Left lung (tissue), 10 donors: ENCODE data around the gene FKTN. TPM values are rescaled to one million over a fixed set of nuclear protein-coding genes. Genes with fewer than 3 reads are reported as not detected.

ENCODE experiments used
- ATAC-seq: fragments of 200-7000 bp; cut with Tn5 transposase; one replicate; pipeline ENCODE4 v1.9.1; 2020; ENCODE audit warnings: moderate library complexity
- DNase-seq, 4 donors: peaks; one replicate each; pipeline ENCODE4 v3.0.0-alpha.2; 2013 to 2020
- H3K27ac ChIP-seq, 2 donors: fragments of 200-600 bp; sonication (generic) in 1 of 2; one replicate each; pipeline versions ENCODE4 v1.5.0 to v1.8.0; 2020 to 2021
- H3K27me3 ChIP-seq, 2 donors: fragments of 200-600 bp; sonication (generic) in 1 of 2; one replicate each; pipeline versions ENCODE4 v1.5.0 to v1.8.0; 2020 to 2021
- H3K36me3 ChIP-seq, 2 donors: fragments of 200-600 bp; sonication (generic) in 1 of 2; one replicate each; pipeline versions ENCODE4 v1.5.0 to v1.8.0; 2020 to 2021
- H3K4me1 ChIP-seq, 2 donors: fragments of 200-600 bp; one replicate each; pipeline ENCODE4 v1.8.0; 2021
- H3K4me3 ChIP-seq, 2 donors: fragments of 200-600 bp; sonication (generic) in 1 of 2; one replicate each; pipeline versions ENCODE4 v1.5.0 to v1.8.0; 2020 to 2021; ENCODE audit warnings: mild to moderate bottlenecking in 1 of 2
- H3K9me3 ChIP-seq, 2 donors: fragments of 200-600 bp; sonication (generic) in 1 of 2; one replicate each; pipeline versions ENCODE4 v1.5.0 to v1.8.0; 2020 to 2021
- intact Hi-C, 2 donors: fragments of 100-400 bp; cut with DNase I; formaldehyde crosslinking; loops; one replicate each; pipeline versions ENCODE4 v1.11.2 to v1.14.2; 2022
- polyA plus RNA-seq, 6 donors: library from polyadenylated mRNA; unstranded; fragments of 120-200 nt; gene quantifications; one replicate each; pipeline ENCODE4 v1.2.1, GENCODE V29; 2013; ENCODE audit not compliant: insufficient read length in 6 of 6
- total RNA-seq, 2 donors: library from RNA; stranded (reverse); fragmentation: NEBNext Ultra II Directional; extraction: Animal tissue kit (Norgen Biotek cat#: 25700); gene quantifications; one replicate each; pipeline ENCODE4 v1.2.1, GENCODE V29; 2021
- TF ChIP-seq, protein P1 (sequence below), 2 donors: fragments of 200-600 bp; sonication (generic) in 1 of 2; IDR thresholded peaks; one replicate each; pipeline versions ENCODE4 v1.5.0 to v1.8.0; 2021; ENCODE audit warnings: antibody characterized with exemption in 2 of 2
- donor health status: DM: no; HTN: yes; CAD: no.
- donor health status: DM: no; HTN: no; CAD: no.

The FKTN gene
- total and polyA plus RNA-seq, 8 donors: 14.9 to 32.6 (median 27.4) TPM

DNA sequence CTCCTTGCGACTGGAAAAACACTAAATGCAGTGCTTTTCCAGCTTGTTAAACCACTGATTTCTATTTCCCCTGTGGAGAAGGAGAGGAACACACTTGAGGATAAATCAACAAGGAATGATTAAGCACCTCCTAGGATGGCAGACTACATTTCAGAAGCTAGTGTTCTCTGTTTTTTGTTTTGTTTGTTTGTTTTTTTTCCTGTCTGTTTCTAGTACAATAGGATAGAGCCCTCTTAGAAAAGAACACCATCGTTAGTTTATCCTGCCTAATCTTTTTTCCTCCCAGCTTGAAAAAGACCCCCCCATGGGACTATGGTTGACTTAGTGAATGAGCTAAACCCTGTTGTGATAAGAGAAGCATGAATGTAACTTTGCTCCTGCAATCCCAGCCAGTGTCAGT, 100.4 kb downstream of the FKTN start:
- no peak for ATAC-seq
- H3K36me3 ChIP-seq: no peaks in the 10 kb centered on the region
- intact Hi-C loops: no loop called here

DNA sequence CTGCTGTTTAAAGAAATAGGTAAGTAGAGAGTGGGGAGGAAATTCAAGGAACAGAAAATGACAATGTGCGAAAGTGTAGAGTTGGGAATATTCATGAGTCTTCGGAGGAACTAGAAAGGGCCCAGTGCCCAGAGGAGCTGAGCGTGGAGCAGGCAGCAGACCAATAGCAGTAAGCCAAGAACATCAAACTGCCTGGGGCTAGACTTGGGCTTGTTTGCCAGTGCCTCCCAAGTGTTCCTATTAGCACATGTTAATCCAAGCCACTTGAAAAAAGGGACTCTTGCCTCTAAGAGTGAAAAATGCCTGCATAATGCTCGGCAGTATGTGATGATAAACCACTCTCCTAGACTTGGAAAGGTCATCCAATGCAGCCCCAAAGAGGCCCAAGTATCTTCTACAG, 103.1 kb downstream of the FKTN start:
- Histone ChIP-seq H3K9me3 (no peaks in the 10 kb centered on the region), H3K4me3 (no peak overlapping the region), H3K27me3 (peaks cover 7 to 31% of the 10 kb centered on the region in 2 donors), H3K36me3 (no peaks in the 10 kb centered on the region), H3K27ac (no peak overlapping the region), H3K4me1 (peaks cover 8 to 10% of the 10 kb centered on the region in 2 donors)
- intact Hi-C loops: no loop called here
- ATAC-seq (no peak), DNase-seq (no peak)
- TF ChIP-seq, protein P1, sequence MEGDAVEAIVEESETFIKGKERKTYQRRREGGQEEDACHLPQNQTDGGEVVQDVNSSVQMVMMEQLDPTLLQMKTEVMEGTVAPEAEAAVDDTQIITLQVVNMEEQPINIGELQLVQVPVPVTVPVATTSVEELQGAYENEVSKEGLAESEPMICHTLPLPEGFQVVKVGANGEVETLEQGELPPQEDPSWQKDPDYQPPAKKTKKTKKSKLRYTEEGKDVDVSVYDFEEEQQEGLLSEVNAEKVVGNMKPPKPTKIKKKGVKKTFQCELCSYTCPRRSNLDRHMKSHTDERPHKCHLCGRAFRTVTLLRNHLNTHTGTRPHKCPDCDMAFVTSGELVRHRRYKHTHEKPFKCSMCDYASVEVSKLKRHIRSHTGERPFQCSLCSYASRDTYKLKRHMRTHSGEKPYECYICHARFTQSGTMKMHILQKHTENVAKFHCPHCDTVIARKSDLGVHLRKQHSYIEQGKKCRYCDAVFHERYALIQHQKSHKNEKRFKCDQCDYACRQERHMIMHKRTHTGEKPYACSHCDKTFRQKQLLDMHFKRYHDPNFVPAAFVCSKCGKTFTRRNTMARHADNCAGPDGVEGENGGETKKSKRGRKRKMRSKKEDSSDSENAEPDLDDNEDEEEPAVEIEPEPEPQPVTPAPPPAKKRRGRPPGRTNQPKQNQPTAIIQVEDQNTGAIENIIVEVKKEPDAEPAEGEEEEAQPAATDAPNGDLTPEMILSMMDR (IDR thresholded peaks at IDR 0.05): no peak

More for the DNA sequence above, 100.4 kb downstream of the FKTN start:
- TF ChIP-seq, protein P1 (IDR thresholded peaks at IDR 0.05): no peak
- H3K9me3 ChIP-seq: no peaks in the 10 kb centered on the region
- H3K4me3 ChIP-seq: no peak overlapping the region
- H3K4me1 ChIP-seq: peaks cover 9 to 14% of the 10 kb centered on the region in 2 donors
- DNase-seq: no peak
- H3K27me3 ChIP-seq: peaks cover 7 to 42% of the 10 kb centered on the region in 2 donors
- H3K27ac ChIP-seq: no peak overlapping the region

DNA sequence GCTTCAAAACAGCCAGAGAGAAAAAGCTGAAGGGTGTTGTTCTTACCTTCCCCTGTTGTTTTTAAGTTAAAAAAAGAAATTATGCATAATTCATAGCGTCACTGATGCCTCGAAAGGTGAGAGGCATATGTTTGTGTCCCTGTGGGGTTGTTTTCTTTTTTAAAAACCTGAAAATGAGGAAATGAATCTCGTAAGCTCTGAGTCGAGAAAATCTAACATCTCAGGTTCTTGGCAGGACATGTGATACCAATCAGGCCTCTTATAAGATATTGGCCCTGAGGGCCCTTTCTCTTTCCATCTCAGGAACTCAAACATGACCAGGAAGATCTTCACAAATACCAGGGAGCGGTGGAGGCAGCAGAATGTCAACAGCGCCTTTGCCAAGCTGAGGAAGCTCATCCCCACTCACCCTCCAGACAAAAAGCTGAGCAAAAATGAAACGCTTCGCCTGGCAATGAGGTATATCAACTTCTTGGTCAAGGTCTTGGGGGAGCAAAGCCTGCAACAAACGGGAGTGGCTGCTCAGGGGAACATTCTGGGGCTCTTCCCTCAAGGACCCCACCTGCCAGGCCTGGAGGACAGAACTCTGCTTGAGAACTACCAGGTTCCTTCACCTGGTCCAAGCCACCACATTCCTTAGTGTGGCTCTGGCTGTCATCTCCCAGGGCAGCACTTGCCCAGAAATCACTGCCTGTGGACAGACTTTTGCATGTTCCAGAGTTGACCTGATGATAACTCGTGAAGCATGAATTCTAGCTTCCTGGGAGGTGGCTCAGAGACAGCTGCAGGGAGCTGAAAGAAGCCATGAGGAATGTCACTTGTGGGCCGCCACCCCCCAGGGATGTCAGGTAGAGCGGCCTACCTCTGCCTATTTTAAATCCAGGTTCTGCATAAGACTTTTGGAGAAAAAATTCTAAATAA, 104.5 kb downstream of the FKTN start, which contains the start of gene TAL2:
TSS of gene TAL2 (plus strand) at position 274 of the 921 bp plus-strand sequence. CDS start at position 314, 40 bp downstream.
- Histone ChIP-seq H3K27ac (no peak within 1 kb of the TSS), H3K4me3 (no peak within 1 kb of the TSS), H3K9me3 (no peaks in the 10 kb centered on the region), H3K27me3 (peaks cover 0 to 16% of the 10 kb centered on the region in 2 donors), H3K36me3 (no peaks in the 10 kb centered on the region), H3K4me1 (no peaks in the 10 kb centered on the region)
- ATAC-seq (no peak), DNase-seq (no peak)
- intact Hi-C loops: no loop called here
- TF ChIP-seq, protein P1 (IDR thresholded peaks at IDR 0.05): no peak

DNA sequence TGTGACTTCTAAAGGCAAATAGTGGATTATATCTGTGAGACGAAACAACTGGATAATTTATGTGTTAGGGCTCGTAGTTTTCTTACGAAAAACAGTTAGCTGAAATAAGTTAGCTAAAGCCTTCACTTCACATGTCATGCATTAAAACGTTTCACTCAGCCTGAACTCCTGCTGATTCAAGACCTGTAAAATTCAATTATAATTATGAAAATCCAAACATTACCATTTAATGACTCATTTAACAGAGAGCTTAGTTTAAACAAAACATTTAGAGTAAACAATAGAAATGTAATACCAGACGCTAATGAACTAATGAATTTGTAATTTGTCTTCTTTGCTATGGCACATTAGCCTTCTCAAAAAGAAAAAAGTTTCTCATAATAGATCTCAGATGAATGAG, 106.0 kb downstream of the FKTN start:
- H3K9me3 ChIP-seq: no peaks in the 10 kb centered on the region
- TF ChIP-seq, protein P1 (IDR thresholded peaks at IDR 0.05): no peak
- ATAC-seq (no peak), DNase-seq (no peak)
- no peaks in the 10 kb centered on the region for H3K4me1 ChIP-seq
- H3K27me3 ChIP-seq: peaks cover 0 to 3% of the 10 kb centered on the region in 2 donors
- intact Hi-C loops: no loop called here
- no peak overlapping the region for H3K27ac ChIP-seq
- no peak overlapping the region for H3K4me3 ChIP-seq
- H3K36me3 ChIP-seq: no peaks in the 10 kb centered on the region

DNA sequence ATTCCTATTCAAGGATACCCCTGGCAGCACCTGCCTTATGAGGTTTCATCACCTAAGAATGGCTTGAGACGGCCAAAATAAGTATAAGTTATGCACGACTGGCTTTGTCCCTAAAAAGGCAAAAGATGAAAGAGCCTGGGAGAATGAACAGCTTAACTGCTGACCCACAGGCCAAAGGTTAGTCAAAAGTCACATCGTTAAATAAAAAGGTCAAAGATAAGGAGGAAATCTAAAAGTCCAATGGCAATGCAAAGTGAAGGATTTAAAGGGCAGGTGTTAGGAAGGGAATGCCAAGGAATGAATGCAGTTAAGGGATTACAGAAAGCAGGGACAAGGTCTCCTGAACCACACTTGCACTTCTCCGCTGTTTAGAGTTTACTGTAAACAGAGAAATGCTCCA, 109.9 kb downstream of the FKTN start:
- no peak overlapping the region for H3K27ac ChIP-seq
- intact Hi-C loops: no loop called here
- H3K4me3 ChIP-seq: no peak overlapping the region
- no peaks in the 10 kb centered on the region for H3K9me3 ChIP-seq
- H3K36me3 ChIP-seq: no peaks in the 10 kb centered on the region
- TF ChIP-seq, protein P1 (IDR thresholded peaks at IDR 0.05): no peak
- ATAC-seq (no peak), DNase-seq (no peak)
- no peaks in the 10 kb centered on the region for H3K4me1 ChIP-seq
- H3K27me3 ChIP-seq: no peaks in the 10 kb centered on the region
